ENCODE results near the gene SECISBP2. TPM values are rescaled to one million over a fixed set of nuclear protein-coding genes. Genes with fewer than 3 reads are reported as not detected.
A peak's percentile ranks its signal among the peaks of the same experiment; 100 is the strongest.

SECISBP2 gene
- total RNA-seq, 1 donor from 2014 or later, result 48.6 TPM

- no peak overlapping the region for H3K27ac Mint-ChIP-seq
- H3K4me1 Mint-ChIP-seq, result peaks cover 13% of the 10 kb centered on the region
- intact Hi-C loops (cut with micrococcal nuclease), result no loop called here
- peaks cover 85% of the 10 kb centered on the region for H3K36me3 Mint-ChIP-seq (ENCODE audit: low read depth)
- DNase-seq, result no peak
- no peaks in the 10 kb centered on the region for H3K9me3 Mint-ChIP-seq
- H3K27me3 Mint-ChIP-seq, result no peaks in the 10 kb centered on the region
- no peak overlapping the region for H3K4me3 Mint-ChIP-seq
Observed at GRCh38 chr9:89390578-89391116, 72.3 kb downstream of the SECISBP2 start.

DNA sequence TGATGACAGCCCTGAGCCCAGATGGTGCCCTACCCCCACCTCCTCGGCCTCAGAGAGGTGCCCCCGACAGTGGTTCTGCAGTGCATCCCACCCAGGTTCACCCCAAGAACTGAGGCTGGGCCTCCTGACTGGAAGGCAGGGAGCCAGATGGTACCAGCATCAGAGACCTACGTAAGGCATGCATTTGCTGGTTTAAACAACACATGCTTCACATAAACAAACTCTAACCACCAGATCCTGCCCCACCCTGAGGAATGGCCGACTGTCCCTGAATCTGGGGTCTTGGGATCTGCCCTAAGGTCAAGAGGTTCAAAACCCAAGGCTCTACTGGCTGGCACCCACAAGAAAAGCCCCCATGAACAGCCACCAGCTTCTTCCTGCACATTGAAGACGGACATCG lies 73.3 kb downstream of the SECISBP2 start:
- Mint-ChIP-seq H3K27ac (peak overlapping the region; percentile 43), H3K36me3 (ENCODE audit: low read depth) (peaks cover 83% of the 10 kb centered on the region), H3K4me3 (no peak overlapping the region), H3K4me1 (peaks cover 10% of the 10 kb centered on the region), H3K9me3 (no peaks in the 10 kb centered on the region), H3K27me3 (no peaks in the 10 kb centered on the region)
- intact Hi-C loops (cut with micrococcal nuclease), result no loop called here
- no peak for DNase-seq

DNA sequence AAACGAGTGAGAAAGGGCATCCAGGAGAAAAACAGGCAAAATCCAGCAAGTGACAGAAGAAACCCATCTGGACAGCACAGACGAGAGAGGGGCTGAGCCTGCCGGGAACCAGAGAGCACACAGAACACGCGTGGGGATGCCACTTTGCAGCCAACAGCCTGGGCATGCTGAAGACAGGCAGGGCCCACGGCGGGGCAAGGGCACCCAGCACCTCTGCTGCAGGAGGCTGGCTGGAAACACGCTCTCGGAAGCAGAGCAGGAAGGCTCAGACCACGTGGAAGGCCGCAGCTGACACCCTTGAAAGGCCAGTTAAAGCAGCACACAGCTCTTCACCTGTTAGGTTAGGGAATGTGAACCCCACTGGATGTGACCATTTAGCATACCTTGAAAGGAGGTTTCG lies 76.1 kb downstream of the SECISBP2 start:
- H3K36me3 Mint-ChIP-seq (ENCODE audit: low read depth), result peaks cover 87% of the 10 kb centered on the region
- H3K27me3 Mint-ChIP-seq, result no peaks in the 10 kb centered on the region
- intact Hi-C loops (cut with micrococcal nuclease), result no loop called here
- H3K4me3 Mint-ChIP-seq, result no peak overlapping the region
- peak overlapping the region; percentile 8 for H3K27ac Mint-ChIP-seq
- H3K9me3 Mint-ChIP-seq, result no peaks in the 10 kb centered on the region
- no peak for DNase-seq
- H3K4me1 Mint-ChIP-seq, result peaks cover 10% of the 10 kb centered on the region

DNA sequence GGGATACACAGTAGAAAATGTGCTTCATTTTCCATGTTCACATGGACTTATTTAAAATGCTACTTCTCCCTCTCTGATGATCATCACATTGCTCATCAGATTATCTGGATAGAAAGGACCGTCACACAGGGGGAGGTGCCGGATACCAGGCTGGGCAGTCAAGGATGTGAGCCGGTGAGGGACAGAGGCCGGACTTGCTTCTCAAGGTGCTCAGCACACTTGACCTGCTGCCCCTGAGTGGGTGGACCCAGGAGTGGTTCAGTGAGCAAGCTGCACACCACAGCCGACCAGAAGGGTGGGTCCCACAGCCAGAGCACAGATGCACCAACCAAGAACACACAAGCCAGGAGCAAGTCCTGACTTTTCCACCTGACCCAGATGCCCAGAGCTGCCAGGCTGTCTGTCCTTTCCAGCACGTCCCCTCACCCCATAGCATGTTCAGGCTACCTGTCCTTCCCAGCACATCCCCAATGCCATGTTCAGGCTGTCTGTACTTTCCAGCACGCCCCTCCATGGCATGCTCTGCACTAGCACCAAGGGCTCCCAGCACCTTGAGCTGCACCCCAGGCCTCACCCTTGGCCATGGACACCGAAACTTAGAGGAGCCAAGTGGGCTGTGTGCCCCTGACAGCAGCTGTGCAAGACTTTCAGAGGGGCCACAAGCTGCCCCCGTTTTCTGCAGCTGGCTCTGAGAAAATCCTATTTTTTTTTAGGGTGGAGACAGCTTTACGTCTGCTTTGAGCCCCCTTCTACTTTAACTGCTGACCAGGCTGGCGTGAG lies 77.8 kb downstream of the SECISBP2 start:
- Mint-ChIP-seq H3K4me1 (peaks cover 12% of the 10 kb centered on the region), H3K27me3 (no peaks in the 10 kb centered on the region), H3K27ac (no peak overlapping the region), H3K36me3 (ENCODE audit: low read depth) (peaks cover 84% of the 10 kb centered on the region), H3K9me3 (no peaks in the 10 kb centered on the region), H3K4me3 (no peak overlapping the region)
- DNase-seq, result no peak
- intact Hi-C loops (cut with micrococcal nuclease), result no loop called here

- intact Hi-C loops (cut with micrococcal nuclease), result no loop called here
Observed at GRCh38 chr9:89397471-89397870, 79.2 kb downstream of the SECISBP2 start.

DNA sequence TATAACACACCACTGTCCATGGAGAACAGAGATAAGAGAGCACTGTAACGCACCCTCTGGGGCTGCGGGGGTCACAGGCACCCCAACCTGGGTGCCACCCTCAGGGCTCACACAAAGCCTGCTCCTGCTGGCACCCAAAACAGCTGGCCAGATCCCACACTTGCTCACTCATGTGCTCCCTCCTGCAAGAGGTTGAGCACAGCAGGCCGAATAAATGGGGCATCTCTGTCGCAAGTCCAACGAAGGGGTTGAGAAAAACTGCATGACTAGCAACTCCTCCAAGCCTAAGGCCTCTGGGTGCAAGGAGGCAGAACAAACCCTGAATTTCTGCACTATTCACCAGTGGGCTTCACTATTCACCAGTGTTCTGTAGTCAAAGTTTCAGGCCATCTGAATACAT lies 80.3 kb downstream of the SECISBP2 start:
- intact Hi-C loops (cut with micrococcal nuclease), result no loop called here
- Mint-ChIP-seq H3K4me3 (no peak overlapping the region), H3K27ac (peak overlapping the region; percentile 37), H3K4me1 (peaks cover 11% of the 10 kb centered on the region), H3K27me3 (no peaks in the 10 kb centered on the region), H3K9me3 (no peaks in the 10 kb centered on the region), H3K36me3 (ENCODE audit: low read depth) (peaks cover 79% of the 10 kb centered on the region)
- no peak for DNase-seq

More at GRCh38 chr9:89397471-89397870, 79.2 kb downstream of the SECISBP2 start:
- Mint-ChIP-seq H3K4me3 (no peak overlapping the region), H3K27ac (peak overlapping the region; percentile 44), H3K4me1 (peaks cover 12% of the 10 kb centered on the region), H3K27me3 (no peaks in the 10 kb centered on the region), H3K36me3 (ENCODE audit: low read depth) (peaks cover 84% of the 10 kb centered on the region), H3K9me3 (no peaks in the 10 kb centered on the region)
- DNase-seq, result no peak

- H3K4me1 Mint-ChIP-seq, result peaks cover 9% of the 10 kb centered on the region
- intact Hi-C loops (cut with micrococcal nuclease), result no loop called here
- H3K9me3 Mint-ChIP-seq, result no peaks in the 10 kb centered on the region
Observed at GRCh38 chr9:89400403-89401116, 82.3 kb downstream of the SECISBP2 start.

GRCh38 chr9:89402695-89403427 lies 84.6 kb downstream of the SECISBP2 start:
- intact Hi-C loops (cut with micrococcal nuclease), result no loop called here
- Mint-ChIP-seq H3K36me3 (ENCODE audit: low read depth) (peaks cover 84% of the 10 kb centered on the region), H3K27me3 (no peaks in the 10 kb centered on the region), H3K9me3 (peaks cover 5% of the 10 kb centered on the region), H3K4me1 (peaks cover 31% of the 10 kb centered on the region), H3K27ac (peak overlapping the region; percentile 26), H3K4me3 (no peak overlapping the region)
- no peak for DNase-seq

More at GRCh38 chr9:89400403-89401116, 82.3 kb downstream of the SECISBP2 start:
- Mint-ChIP-seq H3K36me3 (ENCODE audit: low read depth) (peaks cover 82% of the 10 kb centered on the region), H3K27me3 (no peaks in the 10 kb centered on the region), H3K4me3 (no peak overlapping the region), H3K27ac (peak overlapping the region; percentile 74)
- no peak for DNase-seq

GRCh38 chr9:89404074-89404473 lies 85.8 kb downstream of the SECISBP2 start:
- peak overlapping the region; percentile 84 for H3K27ac Mint-ChIP-seq
- H3K36me3 Mint-ChIP-seq (ENCODE audit: low read depth), result peaks cover 87% of the 10 kb centered on the region
- peaks cover 41% of the 10 kb centered on the region for H3K4me1 Mint-ChIP-seq
- no peaks in the 10 kb centered on the region for H3K27me3 Mint-ChIP-seq
- H3K4me3 Mint-ChIP-seq, result no peak overlapping the region
- intact Hi-C loops (cut with micrococcal nuclease), result no loop called here
- peaks cover 5% of the 10 kb centered on the region for H3K9me3 Mint-ChIP-seq
- no peak for DNase-seq

GRCh38 chr9:89405826-89406225 lies 87.5 kb downstream of the SECISBP2 start:
- H3K4me3 Mint-ChIP-seq, result no peak overlapping the region
- no peak for DNase-seq
- H3K36me3 Mint-ChIP-seq (ENCODE audit: low read depth), result peaks cover 84% of the 10 kb centered on the region
- H3K9me3 Mint-ChIP-seq, result peaks cover 5% of the 10 kb centered on the region
- peaks cover 53% of the 10 kb centered on the region for H3K4me1 Mint-ChIP-seq
- intact Hi-C loops (cut with micrococcal nuclease), result no loop called here
- peak overlapping the region; percentile 84 for H3K27ac Mint-ChIP-seq
- H3K27me3 Mint-ChIP-seq, result no peaks in the 10 kb centered on the region

DNA sequence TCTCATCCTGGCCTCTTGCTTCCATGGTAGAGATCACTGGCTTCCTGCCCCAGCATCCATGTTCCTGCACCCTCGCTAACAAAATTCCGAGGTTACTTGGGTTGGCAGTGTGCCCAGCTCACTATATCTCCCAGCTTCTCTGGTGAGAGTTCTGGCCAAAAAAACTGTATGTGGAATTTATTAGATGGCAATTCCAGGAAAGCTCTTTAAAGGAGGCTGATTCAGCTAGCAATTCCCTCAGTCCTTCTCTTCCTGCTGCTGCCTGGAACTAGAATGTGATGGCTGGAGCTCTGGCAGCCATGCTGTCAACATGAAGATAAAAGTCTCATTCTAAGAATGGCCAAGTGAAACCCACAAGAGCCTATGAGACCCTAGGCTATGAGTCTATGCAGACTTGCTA lies 88.8 kb downstream of the SECISBP2 start:
- H3K27me3 Mint-ChIP-seq, result no peaks in the 10 kb centered on the region
- H3K36me3 Mint-ChIP-seq (ENCODE audit: low read depth), result peaks cover 83% of the 10 kb centered on the region
- intact Hi-C loops (cut with micrococcal nuclease), result no loop called here
- peak overlapping the region; percentile 84 for H3K27ac Mint-ChIP-seq
- no peak overlapping the region for H3K4me3 Mint-ChIP-seq
- peaks cover 64% of the 10 kb centered on the region for H3K4me1 Mint-ChIP-seq
- DNase-seq, result no peak
- peaks cover 5% of the 10 kb centered on the region for H3K9me3 Mint-ChIP-seq

DNA sequence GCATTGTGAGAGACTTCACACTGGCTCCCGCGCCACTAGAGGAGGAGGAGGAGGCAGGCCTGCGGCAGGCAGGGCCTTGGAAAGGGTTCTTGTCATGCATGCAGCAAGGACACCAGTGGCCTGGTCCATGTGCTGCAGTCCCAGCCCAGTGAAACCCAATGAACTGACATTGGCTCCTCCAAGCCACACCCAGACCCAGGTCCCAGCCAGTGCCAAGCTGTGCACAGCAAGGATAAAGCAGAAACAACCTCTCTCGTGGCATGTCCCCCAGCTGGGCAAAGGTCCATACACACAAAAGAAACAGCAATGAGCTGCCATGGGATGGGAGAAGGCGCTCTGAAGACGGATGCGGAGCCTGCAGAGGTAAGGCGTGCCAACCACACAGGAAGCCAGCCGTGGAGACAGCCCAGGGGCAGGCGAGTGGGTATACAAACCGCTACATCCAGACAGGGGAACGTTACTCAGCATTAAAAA lies 90.4 kb downstream of the SECISBP2 start:
- H3K36me3 Mint-ChIP-seq (ENCODE audit: low read depth), result peaks cover 85% of the 10 kb centered on the region
- H3K4me1 Mint-ChIP-seq, result peaks cover 75% of the 10 kb centered on the region
- peak overlapping the region; percentile 96 for H3K27ac Mint-ChIP-seq
- intact Hi-C loops (cut with micrococcal nuclease), result no loop called here
- H3K9me3 Mint-ChIP-seq, result peaks cover 5% of the 10 kb centered on the region
- DNase-seq, result peak; percentile 89
- peak overlapping the region; percentile 76 for H3K4me3 Mint-ChIP-seq
- no peaks in the 10 kb centered on the region for H3K27me3 Mint-ChIP-seq
